ENCODE results near the gene STKLD1. TPM values are rescaled to one million over a fixed set of nuclear protein-coding genes. Genes with fewer than 3 reads are reported as not detected.

STKLD1 gene
- total RNA-seq, 1 experiment from 2014 or later, result 3.4 TPM

DNA sequence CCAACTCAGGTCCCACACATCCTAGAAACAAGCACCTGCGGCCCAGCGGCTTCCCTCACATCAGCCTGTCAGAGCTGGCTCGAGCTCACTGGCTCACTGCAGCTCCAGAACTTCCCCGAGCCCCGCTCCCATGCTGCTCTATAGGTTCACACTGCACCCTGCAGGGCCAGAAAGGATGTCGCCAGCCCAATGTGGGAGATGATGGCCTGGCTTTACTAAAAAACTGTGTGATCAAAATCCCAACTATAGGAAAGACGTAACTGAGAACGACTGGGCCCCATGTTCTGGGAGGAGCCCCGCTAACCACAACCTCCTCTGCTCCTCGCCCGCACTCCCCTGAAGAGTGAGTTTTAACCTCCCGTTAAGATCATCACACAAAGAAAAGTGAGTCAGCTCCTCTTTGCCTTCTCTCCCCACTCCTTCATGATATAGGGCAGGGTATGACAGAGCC lies 4.9 kb upstream of the STKLD1 start:
- no peaks in the 10 kb centered on the region for H3K27me3 Mint-ChIP-seq (ENCODE audit: insufficient read depth, unreplicated experiment)
- no peak for DNase-seq
- peaks cover 6% of the 10 kb centered on the region; the same call in 1 of the 2 replicates for H3K4me1 ChIP-seq
- BruUV-seq (replicated peaks), result no TSS peak
- H3K27me3 ChIP-seq (replicated peaks; ENCODE audit: control insufficient read depth, insufficient read depth, low read length), result no peaks in the 10 kb centered on the region
- H3K36me3 Mint-ChIP-seq (ENCODE audit: insufficient read depth, unreplicated experiment), result peaks cover 81% of the 10 kb centered on the region
- peaks cover 9% of the 10 kb centered on the region for H3K36me3 ChIP-seq (ENCODE audit: control insufficient read depth, insufficient read depth, low read length)
- ChIA-PET POLR2A (no interaction called here), CTCF (interaction anchor here (0.8 to 1.1 kb wide), 2 partner anchors 16 to 186 kb away, joined by 3 to 5 read pairs; partner anchors contain the start of gene SURF1)
- H3K4me3 Mint-ChIP-seq (ENCODE audit: unreplicated experiment), result no peak overlapping the region
- H3K4me1 Mint-ChIP-seq (ENCODE audit: low read depth, unreplicated experiment), result peaks cover 24% of the 10 kb centered on the region
- H3K27ac Mint-ChIP-seq (ENCODE audit: unreplicated experiment), result no peak overlapping the region
- no peaks in the 10 kb centered on the region for H3K9me3 ChIP-seq
- H3K9me3 Mint-ChIP-seq (ENCODE audit: unreplicated experiment), result no peaks in the 10 kb centered on the region
- intact Hi-C loops (cut with micrococcal nuclease; ENCODE audit: unreplicated experiment), result no loop called here
- TF ChIP-seq, protein P1, sequence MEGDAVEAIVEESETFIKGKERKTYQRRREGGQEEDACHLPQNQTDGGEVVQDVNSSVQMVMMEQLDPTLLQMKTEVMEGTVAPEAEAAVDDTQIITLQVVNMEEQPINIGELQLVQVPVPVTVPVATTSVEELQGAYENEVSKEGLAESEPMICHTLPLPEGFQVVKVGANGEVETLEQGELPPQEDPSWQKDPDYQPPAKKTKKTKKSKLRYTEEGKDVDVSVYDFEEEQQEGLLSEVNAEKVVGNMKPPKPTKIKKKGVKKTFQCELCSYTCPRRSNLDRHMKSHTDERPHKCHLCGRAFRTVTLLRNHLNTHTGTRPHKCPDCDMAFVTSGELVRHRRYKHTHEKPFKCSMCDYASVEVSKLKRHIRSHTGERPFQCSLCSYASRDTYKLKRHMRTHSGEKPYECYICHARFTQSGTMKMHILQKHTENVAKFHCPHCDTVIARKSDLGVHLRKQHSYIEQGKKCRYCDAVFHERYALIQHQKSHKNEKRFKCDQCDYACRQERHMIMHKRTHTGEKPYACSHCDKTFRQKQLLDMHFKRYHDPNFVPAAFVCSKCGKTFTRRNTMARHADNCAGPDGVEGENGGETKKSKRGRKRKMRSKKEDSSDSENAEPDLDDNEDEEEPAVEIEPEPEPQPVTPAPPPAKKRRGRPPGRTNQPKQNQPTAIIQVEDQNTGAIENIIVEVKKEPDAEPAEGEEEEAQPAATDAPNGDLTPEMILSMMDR (IDR thresholded peaks at IDR 0.05; ENCODE audit: insufficient read depth in 1 of 2, low read depth in 1 of 2, low read length in 1 of 2, severe bottlenecking in 1 of 2, unreplicated experiment in 1 of 2), result no peak
- H3K4me3 ChIP-seq (ENCODE audit: low read depth, low read length), result no peak overlapping the region

DNA sequence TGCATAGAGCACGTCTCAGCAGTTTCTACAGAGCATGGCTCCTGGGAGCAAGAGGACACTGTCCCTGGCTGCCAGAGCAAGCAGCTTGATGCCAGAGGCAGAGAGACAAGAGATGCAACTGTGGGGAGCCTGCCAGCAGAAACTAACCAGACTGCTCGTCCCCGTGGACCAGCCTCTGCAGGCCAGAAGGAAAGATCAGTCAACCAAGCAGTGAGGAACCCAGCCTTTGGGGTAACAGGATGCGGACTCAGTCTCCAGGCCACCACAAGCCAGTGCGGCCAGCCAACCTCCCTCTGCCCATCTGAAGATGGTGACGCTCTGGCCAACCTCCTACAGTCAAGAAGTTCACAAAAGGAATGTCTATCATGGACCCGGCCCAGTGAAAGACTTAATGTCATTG lies 4.0 kb upstream of the STKLD1 start:
- intact Hi-C loops (cut with micrococcal nuclease; ENCODE audit: unreplicated experiment), result no loop called here
- ChIA-PET CTCF (interaction anchor here (0.8 kb wide), 1 partner anchor 16 kb away, joined by 3 read pairs; the partner anchor contains the start of gene SURF1), POLR2A (no interaction called here)
- Mint-ChIP-seq H3K36me3 (ENCODE audit: insufficient read depth, unreplicated experiment) (peaks cover 81% of the 10 kb centered on the region), H3K4me3 (ENCODE audit: unreplicated experiment) (no peak overlapping the region), H3K4me1 (ENCODE audit: low read depth, unreplicated experiment) (peaks cover 24% of the 10 kb centered on the region), H3K27ac (ENCODE audit: unreplicated experiment) (peak overlapping the region; percentile 29), H3K9me3 (ENCODE audit: unreplicated experiment) (no peaks in the 10 kb centered on the region), H3K27me3 (ENCODE audit: insufficient read depth, unreplicated experiment) (no peaks in the 10 kb centered on the region)
- no peak overlapping the region for H3K4me3 ChIP-seq (ENCODE audit: low read depth, low read length)
- no peaks in the 10 kb centered on the region for H3K27me3 ChIP-seq (replicated peaks; ENCODE audit: control insufficient read depth, insufficient read depth, low read length)
- TF ChIP-seq, protein P1 (IDR thresholded peaks at IDR 0.05; ENCODE audit: insufficient read depth in 1 of 2, low read depth in 1 of 2, low read length in 1 of 2, severe bottlenecking in 1 of 2, unreplicated experiment in 1 of 2), result no peak
- no peaks in the 10 kb centered on the region for H3K9me3 ChIP-seq
- no peak for DNase-seq
- H3K4me1 ChIP-seq, result peaks cover 6% of the 10 kb centered on the region; the same call in 1 of the 2 replicates
- no TSS peak for BruUV-seq (replicated peaks)
- H3K36me3 ChIP-seq (ENCODE audit: control insufficient read depth, insufficient read depth, low read length), result peaks cover 8% of the 10 kb centered on the region

DNA sequence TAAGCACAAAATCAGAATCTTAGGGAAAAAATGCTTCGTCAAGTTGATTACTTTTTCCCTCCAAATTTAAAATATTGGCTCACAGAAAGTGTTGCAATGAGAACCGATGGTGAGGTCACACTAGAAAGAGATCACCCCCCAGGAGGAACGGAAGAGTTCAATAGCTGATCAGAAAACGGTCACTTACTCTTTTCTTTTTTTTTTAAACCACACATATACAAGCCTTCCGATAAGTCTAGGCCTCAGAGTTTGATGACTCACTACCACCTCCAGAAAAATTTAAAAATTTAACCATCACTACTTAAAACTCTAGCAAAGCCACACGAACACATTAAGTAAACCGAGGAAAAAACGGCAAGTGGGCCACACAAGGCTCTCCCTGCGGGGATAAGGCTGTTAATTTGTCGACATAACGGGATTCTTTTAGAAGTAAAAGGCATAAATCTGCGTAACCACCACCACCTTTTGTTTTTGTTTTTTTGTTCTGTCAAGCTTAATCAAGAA lies 1.5 kb upstream of the STKLD1 start:
- intact Hi-C loops (cut with micrococcal nuclease; ENCODE audit: unreplicated experiment), result no loop called here
- TF ChIP-seq, protein P1 (IDR thresholded peaks at IDR 0.05; ENCODE audit: insufficient read depth in 1 of 2, low read depth in 1 of 2, low read length in 1 of 2, severe bottlenecking in 1 of 2, unreplicated experiment in 1 of 2), result no peak
- H3K36me3 ChIP-seq (ENCODE audit: control insufficient read depth, insufficient read depth, low read length), result peaks cover 5% of the 10 kb centered on the region; the same call in 1 of the 2 replicates
- TSS peak; percentile 58 for BruUV-seq (replicated peaks)
- ChIA-PET CTCF (interaction anchor here (0.9 kb wide), 1 partner anchor 85 kb away, joined by 4 read pairs; the partner anchor contains the start of gene CACFD1), POLR2A (interaction anchor here (0.9 to 1.3 kb wide), 2 partner anchors 27 to 85 kb away, joined by 3 to 5 read pairs; partner anchors contain the start of genes CACFD1, MED22 and RPL7A)
- no peaks in the 10 kb centered on the region for H3K9me3 Mint-ChIP-seq (ENCODE audit: unreplicated experiment)
- H3K4me3 ChIP-seq (ENCODE audit: low read depth, low read length), result peak overlapping the region; percentile 58
- H3K27me3 ChIP-seq (replicated peaks; ENCODE audit: control insufficient read depth, insufficient read depth, low read length), result no peaks in the 10 kb centered on the region
- H3K27ac Mint-ChIP-seq (ENCODE audit: unreplicated experiment), result peak overlapping the region; percentile 96
- DNase-seq, result no peak
- peaks cover 60% of the 10 kb centered on the region for H3K36me3 Mint-ChIP-seq (ENCODE audit: insufficient read depth, unreplicated experiment)
- peaks cover 21% of the 10 kb centered on the region for H3K4me1 Mint-ChIP-seq (ENCODE audit: low read depth, unreplicated experiment)
- no peaks in the 10 kb centered on the region for H3K9me3 ChIP-seq
- H3K4me3 Mint-ChIP-seq (ENCODE audit: unreplicated experiment), result peak overlapping the region; percentile 89
- no peaks in the 10 kb centered on the region for H3K27me3 Mint-ChIP-seq (ENCODE audit: insufficient read depth, unreplicated experiment)
- H3K4me1 ChIP-seq, result peaks cover 6% of the 10 kb centered on the region; the same call in 1 of the 2 replicates
